LNCaP clone FGC (cell line): ENCODE measurements around the gene SLC1A3.

Experiments
- DNase-seq: peaks from one replicate; pipeline ENCODE4 v3.0.0-alpha.2; 2011; ENCODE audit warnings: low read depth
- H3K4me3 ChIP-seq: 2 replicates; pipeline ENCODE4 v1.5.1; 2011; ENCODE audit warnings: mild to moderate bottlenecking, low read depth, low read length, control low read depth
- CTCF ChIP-seq: IDR thresholded peaks from 2 replicates; pipeline ENCODE4 v1.5.1; 2012; ENCODE audit warnings: mild to moderate bottlenecking; ENCODE audit not compliant: control insufficient read depth, insufficient read depth; ENCODE audit errors: extremely low read depth

SLC1A3 gene

GRCh38 chr5:36644727-36645126, 38.3 kb downstream of the SLC1A3 start:
- no peak for DNase-seq
- no peak overlapping the region for H3K4me3 ChIP-seq
- no peak for TF ChIP-seq CTCF

GRCh38 chr5:36646100-36646499, 39.7 kb downstream of the SLC1A3 start:
- DNase-seq, result no peak
- TF ChIP-seq CTCF, result no peak
- no peak overlapping the region for H3K4me3 ChIP-seq

- no peak for DNase-seq
- no peak for TF ChIP-seq CTCF
Observed at GRCh38 chr5:36646507-36647023, 40.2 kb downstream of the SLC1A3 start.

GRCh38 chr5:36647046-36647445, 40.6 kb downstream of the SLC1A3 start:
- H3K4me3 ChIP-seq, result no peak overlapping the region
- TF ChIP-seq CTCF, result no peak
- no peak for DNase-seq

More at GRCh38 chr5:36646507-36647023, 40.2 kb downstream of the SLC1A3 start:
- no peak overlapping the region for H3K4me3 ChIP-seq

- no peak overlapping the region for H3K4me3 ChIP-seq
- no peak for TF ChIP-seq CTCF
- DNase-seq, result no peak
Observed at GRCh38 chr5:36648426-36648825, 42.0 kb downstream of the SLC1A3 start.

- H3K4me3 ChIP-seq, result no peak overlapping the region
- DNase-seq, result no peak
- TF ChIP-seq CTCF, result no peak
Observed at GRCh38 chr5:36651761-36652685, 45.6 kb downstream of the SLC1A3 start.
